Type B pancreatic cell (in vitro differentiated cells): Measurements from ENCODE around the gene SRSF8. TPM values are rescaled to one million over a fixed set of nuclear protein-coding genes. Genes with fewer than 3 reads are reported as not detected.

Experiments
- DNase-seq: peaks from one replicate; pipeline ENCODE4 v3.0.0; 2021; ENCODE audit warnings: mixed read lengths; ENCODE audit not compliant: unreplicated experiment; ENCODE audit errors: extremely low spot score
- H3K27ac Mint-ChIP-seq: 2 replicates; pipeline ENCODE4 v1.8.0; 2021; ENCODE audit warnings: mild to moderate bottlenecking, mixed read lengths
- H3K27me3 Mint-ChIP-seq: 2 replicates; pipeline ENCODE4 v1.8.0; 2021; ENCODE audit warnings: mixed read lengths
- H3K36me3 Mint-ChIP-seq: 2 replicates; pipeline ENCODE4 v1.8.0; 2021; ENCODE audit warnings: mixed read lengths
- H3K4me1 Mint-ChIP-seq: one replicate; pipeline ENCODE4 v1.8.0; 2021; ENCODE audit warnings: mixed read lengths; ENCODE audit not compliant: unreplicated experiment
- H3K4me3 Mint-ChIP-seq: 2 replicates; pipeline ENCODE4 v1.8.0; 2021; ENCODE audit warnings: mild to moderate bottlenecking, mixed read lengths
- H3K9me3 Mint-ChIP-seq: 2 replicates; pipeline ENCODE4 v1.8.0; 2021; ENCODE audit warnings: mixed read lengths
- CTCF ChIP-seq: fragments of 200-600 bp; sonication (generic); conservative IDR thresholded peaks from 2 replicates; pipeline ENCODE4 v1.5.0; 2021; ENCODE audit warnings: antibody characterized with exemption, mild to moderate bottlenecking
- total RNA-seq: library from RNA; stranded (reverse); gene quantifications from 2 replicates; pipeline ENCODE4 v1.2.1, GENCODE V29; 2021; ENCODE audit warnings: low replicate concordance

Gene SRSF8
- total RNA-seq, 1 donor from 2014 or later: 43.7 TPM

DNA sequence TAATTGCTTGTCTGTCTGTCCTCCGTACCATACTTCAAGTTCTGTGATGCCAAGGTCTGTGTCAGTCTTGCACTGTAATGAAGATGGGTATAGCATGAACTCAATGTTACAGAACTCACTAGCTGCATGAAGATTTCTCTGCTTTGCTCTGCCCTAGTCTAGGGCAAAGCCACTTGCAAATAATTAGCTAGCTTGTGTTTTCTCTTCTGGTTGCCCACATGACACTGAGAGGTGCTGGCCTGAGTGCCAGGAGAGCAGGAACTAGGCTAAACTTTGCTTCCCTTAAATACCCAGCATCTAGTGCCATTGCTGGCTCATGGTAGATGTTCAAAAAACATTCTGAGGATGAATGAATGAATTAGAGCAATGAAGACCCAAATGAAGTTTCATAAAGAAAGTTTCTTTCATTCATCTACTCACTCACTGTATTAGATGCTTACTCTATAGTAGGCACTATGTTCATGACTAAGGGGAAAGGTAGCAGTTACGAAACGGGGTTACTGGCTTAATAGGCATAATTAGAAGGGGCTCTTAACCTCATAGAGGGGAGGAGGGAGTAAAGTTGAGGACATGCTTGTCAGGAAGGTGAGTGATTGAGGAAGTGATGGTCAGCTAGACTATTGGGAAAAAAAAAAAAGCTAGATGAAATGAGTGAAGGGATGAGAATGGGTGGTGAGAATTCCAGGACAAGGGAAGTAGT lies 18.5 kb downstream of the SRSF8 start:
- Mint-ChIP-seq H3K4me1 (peaks cover 2% of the 10 kb centered on the region), H3K27me3 (peaks cover 22% of the 10 kb centered on the region), H3K36me3 (no peaks in the 10 kb centered on the region), H3K4me3 (no peak overlapping the region), H3K9me3 (no peaks in the 10 kb centered on the region), H3K27ac (no peak overlapping the region)
- no peak for DNase-seq
- no peak for TF ChIP-seq CTCF

GRCh38 chr11:95086151-95086550 lies 19.4 kb downstream of the SRSF8 start:
- Mint-ChIP-seq H3K27ac (no peak overlapping the region), H3K4me1 (peaks cover 10% of the 10 kb centered on the region), H3K9me3 (no peaks in the 10 kb centered on the region), H3K36me3 (no peaks in the 10 kb centered on the region), H3K4me3 (peak overlapping the region; percentile 2), H3K27me3 (peaks cover 22% of the 10 kb centered on the region)
- DNase-seq: no peak
- no peak for TF ChIP-seq CTCF

- TF ChIP-seq CTCF: no peak
- Mint-ChIP-seq H3K4me3 (peak overlapping the region; percentile 46), H3K4me1 (peaks cover 19% of the 10 kb centered on the region), H3K27me3 (peaks cover 26% of the 10 kb centered on the region), H3K9me3 (no peaks in the 10 kb centered on the region), H3K36me3 (no peaks in the 10 kb centered on the region), H3K27ac (no peak overlapping the region)
- no peak for DNase-seq
These were observed 20.3 kb downstream of the SRSF8 start for GRCh38 chr11:95086836-95087570.

DNA sequence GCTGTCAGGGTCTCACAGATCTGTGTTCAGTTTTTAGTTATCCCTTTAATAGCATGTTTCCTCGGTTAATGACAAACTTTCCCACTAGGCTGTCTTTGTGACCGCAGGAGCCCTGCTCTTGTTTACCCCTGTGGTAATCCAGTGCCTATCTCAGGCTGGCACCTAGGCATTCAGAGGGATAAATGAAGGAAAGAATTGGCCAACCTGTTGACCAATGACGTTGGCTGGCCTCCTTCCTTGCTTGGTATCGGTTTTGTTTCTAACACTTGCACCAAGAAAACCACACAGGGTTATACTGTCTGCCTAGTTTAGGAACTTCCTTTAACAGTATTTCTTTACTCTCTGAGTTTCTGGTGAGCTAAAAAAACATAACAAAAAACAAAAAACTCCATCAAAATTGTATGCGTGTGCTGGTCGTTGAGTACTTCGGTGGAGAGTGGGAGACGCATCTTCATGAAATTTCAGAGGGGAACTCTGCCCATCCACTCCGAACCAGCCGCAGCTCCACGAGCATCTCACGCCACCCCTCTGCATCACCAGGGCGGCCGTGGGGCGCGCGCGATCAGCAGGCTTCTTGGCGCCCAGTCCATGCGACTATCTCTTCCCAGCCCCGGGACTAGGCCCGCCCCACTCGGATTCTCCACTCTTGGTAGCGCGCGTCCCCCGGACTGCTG lies 22.4 kb downstream of the SRSF8 start:
- H3K27me3 Mint-ChIP-seq: peaks cover 31% of the 10 kb centered on the region

More for the DNA sequence above, 22.4 kb downstream of the SRSF8 start:
- Mint-ChIP-seq H3K4me1 (peaks cover 30% of the 10 kb centered on the region), H3K36me3 (no peaks in the 10 kb centered on the region), H3K9me3 (no peaks in the 10 kb centered on the region), H3K27ac (peak overlapping the region; percentile 64), H3K4me3 (peak overlapping the region; percentile 87)
- no peak for TF ChIP-seq CTCF
- DNase-seq: no peak
